UCSD-AML1 (cell line): ENCODE data around the gene TTYH3.
"Not testable (repeated sequence)": the region's sequence is repeated elsewhere in the genome, so short reads cannot be mapped to it uniquely, and the experiment has no call there.

Source experiments
- DNase-seq: peaks from one replicate; lab custom pipeline; 2025; ENCODE audit not compliant: unreplicated experiment; lab: John Stamatoyannopoulos, UW

Gene TTYH3, protein sequence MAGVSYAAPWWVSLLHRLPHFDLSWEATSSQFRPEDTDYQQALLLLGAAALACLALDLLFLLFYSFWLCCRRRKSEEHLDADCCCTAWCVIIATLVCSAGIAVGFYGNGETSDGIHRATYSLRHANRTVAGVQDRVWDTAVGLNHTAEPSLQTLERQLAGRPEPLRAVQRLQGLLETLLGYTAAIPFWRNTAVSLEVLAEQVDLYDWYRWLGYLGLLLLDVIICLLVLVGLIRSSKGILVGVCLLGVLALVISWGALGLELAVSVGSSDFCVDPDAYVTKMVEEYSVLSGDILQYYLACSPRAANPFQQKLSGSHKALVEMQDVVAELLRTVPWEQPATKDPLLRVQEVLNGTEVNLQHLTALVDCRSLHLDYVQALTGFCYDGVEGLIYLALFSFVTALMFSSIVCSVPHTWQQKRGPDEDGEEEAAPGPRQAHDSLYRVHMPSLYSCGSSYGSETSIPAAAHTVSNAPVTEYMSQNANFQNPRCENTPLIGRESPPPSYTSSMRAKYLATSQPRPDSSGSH

DNA sequence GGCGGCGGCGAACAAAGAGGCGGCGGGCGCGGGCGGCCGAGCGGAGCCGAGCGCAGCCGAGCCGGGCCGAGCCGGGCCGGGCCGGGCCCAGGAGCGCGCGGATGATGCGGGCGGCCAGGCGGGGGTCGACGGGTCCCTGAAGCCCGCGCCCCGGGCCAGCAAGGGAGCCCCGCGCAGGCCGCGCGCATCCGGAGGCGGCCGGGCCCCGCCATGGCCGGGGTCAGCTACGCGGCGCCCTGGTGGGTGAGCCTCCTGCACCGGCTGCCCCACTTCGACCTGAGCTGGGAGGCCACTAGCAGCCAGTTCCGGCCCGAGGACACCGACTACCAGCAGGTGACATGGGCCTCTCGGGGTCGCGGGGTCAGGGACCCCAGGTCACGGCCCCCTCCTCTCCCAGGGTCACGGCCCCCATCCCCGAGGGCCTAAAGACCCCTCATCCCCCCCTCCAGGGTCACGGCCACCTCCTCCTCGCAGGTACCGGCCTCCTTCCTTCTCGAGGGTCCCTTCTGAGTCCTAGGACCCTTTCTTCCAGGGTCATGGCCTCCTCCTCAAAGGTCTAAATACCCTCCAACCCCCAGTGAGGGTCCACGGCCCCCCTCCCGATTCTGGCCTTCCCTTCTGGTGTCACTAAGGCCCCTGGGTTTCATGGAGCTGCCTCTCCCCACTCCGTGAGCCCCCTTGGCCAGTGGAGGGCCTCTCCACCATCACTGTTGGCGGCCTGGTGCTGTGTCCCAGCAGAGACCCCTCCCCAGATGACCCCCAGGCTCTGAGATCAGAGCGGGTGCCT is at the start of gene TTYH3:
Gene TTYH3, plus strand, starts transcription at position 41 of the 787 bp plus-strand sequence. Its CDS starts 170 bp downstream, at position 211.
- DNase-seq, result no peak

DNA sequence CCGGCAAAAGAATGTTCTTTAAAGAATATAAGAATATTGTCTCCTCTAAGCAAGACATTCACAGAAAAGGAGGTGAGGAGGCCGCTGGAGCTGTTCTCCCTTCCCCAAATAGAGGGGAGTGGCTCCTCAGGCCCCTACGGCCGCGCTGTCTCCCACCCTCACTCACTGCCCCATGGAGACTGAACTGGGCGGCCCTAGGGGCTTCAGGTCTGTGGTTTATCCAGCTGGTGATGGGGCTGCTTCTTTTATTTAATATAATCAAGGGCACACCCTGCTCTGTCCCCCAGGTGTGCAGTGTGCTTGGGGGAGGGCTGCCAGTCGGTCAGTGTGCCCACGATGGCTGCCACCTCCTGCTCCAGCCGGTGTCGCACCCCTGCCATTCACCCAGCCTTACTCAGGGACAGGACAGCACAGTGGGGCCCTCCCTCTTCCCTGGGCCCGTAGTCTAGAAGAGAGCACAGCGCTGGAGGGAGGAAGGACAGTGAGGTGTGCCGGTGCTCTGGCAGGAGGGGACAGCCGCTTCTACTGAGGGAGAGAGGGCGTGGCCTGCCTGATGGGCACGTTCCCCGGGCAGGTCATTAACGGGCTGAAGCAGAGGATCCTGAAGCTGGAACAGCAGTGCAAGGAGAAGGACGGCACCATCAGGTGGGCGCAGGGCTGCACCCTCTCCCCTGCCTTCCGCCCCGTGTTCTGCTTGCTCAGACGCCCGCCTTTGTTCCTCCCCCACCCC is 49.6 kb upstream of the TTYH3 start:
- DNase-seq, result no peak

DNA sequence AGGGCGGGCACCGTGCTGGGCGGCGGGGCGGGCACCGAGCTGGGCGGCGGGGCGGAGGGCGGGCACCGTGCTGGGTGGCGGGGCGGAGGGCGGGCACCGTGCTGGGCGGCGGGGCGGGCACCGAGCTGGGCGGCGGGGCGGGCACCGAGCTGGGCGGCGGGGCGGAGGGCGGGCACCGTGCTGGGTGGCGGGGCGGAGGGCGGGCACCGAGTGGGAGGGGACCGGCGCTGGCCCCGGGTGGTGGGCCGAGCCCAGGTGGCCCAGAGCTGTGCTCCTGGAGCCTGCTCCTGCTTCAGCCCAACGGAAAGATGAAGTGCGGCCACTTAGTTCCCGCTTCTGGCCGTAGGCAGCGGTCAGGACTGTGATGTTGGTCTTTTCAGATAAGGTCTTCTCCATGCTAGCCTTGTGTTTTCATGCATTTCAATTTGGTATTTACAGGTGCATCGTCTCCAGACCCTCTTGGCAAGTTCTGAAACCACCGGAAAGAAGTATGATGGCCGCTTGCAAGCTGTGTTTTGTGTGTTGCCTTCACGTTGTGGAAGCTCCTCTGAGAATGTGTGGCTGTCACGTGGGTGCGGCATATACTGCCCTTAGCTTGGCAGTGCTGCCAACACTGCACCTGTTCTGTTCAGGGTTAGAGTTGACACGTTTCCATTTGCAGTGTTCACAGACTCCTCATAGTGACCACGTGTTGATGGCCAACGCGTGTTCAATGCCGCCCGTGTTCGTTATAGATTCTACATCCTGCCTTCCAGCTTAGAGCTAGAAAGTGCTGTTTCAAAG is 47.8 kb upstream of the TTYH3 start:
- DNase-seq, result no peak

DNA sequence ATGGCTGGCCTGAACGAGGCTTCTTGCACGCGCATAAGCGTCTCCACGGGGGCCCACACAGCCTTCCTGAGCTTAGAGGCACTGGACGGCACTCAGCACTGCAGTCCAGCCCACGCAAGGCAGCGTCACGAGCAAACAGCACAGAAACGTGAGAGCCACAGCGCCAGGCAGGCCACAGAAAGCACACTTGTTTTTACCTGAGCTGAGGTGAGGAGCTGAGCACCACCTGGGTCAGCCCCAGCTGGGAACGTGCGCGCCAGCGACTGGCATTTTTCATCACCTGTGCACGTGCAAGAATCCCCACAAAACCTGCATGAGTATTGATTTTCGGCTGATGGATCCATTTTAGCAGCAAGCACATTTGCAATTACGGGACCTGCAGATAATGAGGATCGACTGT is 46.3 kb upstream of the TTYH3 start:
- no peak for DNase-seq

DNA sequence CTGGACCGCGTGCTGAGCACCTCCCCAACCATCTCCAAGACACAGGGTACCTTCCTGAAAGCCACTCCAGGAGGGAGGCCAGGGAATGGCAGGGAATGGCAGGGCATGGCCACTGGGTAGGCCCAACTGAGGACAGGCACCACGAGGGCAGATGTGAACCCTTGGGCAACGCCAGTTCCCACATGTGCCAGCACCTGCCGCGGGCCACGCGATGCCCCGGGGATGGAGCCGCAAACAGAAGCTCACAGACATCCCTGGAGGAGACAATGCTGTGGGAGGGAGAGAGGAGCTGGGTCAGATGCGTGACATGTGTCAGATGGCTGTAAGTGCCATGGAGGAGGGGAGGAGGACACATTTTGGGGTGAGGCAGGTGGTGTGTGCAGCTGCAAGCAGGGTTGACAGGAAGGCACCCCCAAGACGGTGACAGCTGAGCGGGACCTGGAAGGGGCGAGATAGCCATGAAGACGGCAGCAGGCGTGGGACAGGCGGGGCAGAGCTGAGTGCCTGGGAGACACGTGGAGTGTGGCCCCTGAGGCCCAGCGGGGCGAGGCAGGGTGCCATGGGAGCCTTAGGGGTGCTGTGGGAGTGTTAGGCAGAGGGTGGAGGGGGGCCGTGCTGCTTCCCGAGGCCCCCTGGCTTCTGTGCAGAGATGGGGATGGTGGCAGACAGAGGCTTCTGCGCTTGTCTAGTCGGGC is 45.3 kb upstream of the TTYH3 start:
- no peak for DNase-seq

DNA sequence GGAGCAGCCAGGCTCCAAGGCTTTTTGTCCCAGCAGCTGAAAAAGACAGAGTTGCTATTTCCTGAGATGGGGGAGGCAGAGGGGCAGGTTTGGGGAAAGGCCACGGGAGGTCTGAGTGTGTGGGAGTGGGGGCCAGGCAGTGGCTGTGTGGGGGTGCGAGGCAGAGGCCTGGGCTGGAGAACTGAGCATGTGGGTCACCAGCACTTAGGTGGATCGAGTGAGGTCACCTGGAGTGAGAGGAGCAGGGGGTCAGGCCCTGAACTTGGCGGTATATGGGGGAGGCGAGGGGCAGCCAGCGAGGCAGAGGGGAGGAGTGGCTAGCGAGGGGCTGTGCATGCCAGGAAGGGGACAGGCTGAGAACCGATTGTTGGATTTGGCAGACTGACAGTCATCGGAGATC is 44.7 kb upstream of the TTYH3 start:
- no peak for DNase-seq

DNA sequence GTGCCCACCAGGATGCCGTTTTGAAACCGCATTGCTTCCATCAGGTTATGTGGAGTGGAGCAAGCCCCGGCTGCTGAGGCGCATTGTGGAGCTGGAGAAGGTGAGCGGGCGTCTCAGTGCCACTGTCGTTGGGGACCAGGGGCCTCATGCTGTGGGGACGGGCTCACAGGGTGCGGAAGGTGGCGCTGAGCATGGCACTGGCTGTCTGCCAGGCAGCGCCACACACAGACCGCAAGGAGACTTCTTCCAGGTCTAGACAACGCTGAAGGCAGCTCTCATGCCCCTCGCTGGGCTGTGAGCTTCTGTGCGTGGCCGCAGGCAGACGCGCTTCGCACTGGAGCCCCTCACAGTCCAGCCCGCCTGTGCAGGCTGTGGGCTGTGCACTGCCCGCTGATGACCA is 44.0 kb upstream of the TTYH3 start:
- no peak for DNase-seq

DNA sequence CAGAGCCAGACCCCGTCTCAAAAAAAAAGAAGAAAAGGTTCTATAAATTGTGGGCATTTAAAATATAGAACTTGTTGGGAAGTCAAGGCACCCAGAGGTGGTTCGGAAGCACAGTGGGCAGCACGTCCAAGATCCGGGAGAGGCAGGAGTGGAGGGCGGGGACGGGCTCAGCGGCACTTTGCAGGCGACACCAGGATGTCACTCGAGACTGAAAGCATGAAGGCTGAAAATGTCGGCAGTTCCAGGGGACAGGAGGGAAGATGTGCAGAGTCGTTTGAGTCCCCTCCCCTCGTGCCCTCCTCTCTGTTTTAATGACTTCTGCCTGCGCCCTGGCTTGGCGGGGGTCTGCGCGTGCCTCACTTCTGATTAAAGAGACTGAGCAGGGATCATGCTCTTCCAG is 42.4 kb upstream of the TTYH3 start:
- DNase-seq, result no peak

DNA sequence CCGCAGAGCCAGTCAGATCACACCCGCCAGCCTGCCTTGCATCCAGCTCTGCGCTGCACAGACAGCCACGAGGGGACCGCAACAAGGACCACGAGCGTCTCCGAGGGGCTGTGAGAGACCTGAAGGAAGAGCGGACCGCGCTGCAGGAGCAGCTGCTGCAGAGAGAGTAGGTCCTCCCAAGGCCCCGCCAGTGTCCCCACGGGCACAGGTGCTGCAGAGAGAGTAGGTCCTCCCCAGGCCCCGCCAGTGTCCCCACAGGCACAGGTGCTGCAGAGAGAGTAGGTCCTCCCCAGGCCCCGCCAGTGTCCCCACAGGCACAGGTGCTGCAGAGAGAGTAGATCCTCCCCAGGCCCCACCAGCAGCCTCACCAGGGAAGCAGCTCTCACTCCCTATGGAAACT is 41.8 kb upstream of the TTYH3 start:
- not testable (repeated sequence) for DNase-seq

DNA sequence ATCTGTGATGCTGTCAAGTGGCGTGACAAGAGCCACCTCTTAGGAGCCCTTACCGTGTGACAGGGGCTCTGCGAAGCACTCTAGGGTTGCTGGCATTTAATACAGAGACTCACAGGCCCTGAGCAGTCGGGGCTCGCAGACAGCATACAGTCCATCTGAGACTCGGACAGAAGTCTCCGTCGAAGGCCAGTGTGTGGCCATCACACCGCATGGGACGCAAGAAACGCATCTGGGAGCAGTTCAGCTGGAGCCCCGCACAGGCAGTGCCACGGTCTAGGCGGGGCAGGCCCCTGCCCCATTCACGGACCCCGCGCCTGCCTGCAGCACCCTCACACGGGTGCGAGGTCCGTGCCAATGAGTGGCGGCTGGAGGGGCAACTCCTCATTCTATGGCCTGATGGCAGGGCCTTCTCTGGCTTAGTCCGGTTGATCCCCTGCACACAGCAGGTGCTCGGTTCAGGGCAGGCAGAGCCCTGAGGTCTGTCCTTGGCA is 39.4 kb upstream of the TTYH3 start:
- no peak for DNase-seq

DNA sequence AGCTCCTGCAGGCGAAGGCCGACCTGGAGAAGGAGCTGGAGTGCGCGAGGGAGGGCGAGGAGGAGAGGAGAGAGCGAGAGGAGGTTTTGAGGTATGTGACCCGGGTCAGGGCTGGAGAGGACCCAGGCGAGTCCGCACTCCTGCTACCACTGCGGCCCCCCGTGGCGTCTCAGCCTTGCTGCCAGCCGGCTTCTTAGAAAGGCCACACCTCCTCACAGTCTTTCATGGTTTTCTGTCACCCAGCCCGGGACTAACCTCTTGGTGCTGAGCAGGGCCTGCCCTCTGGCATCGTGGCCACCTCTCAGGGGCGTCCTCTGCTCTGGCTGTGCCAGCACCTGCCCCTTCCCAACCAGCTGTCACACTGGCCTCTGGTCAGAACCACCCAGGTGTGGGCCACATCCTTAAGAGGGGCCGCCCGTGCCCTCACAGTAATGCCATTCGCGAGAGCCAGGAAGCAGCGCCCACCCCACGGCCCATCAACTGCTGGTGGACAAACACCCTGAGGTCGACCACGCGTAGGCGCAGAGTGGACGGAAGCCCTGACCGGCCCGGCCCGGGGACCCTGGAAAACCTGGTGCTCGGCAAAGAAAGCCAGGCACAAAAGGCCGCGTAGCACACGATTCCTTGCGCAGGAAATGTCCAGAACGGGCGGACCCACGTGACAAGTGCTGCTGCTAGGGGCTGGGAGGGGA is 38.6 kb upstream of the TTYH3 start:
- DNase-seq, result no peak

DNA sequence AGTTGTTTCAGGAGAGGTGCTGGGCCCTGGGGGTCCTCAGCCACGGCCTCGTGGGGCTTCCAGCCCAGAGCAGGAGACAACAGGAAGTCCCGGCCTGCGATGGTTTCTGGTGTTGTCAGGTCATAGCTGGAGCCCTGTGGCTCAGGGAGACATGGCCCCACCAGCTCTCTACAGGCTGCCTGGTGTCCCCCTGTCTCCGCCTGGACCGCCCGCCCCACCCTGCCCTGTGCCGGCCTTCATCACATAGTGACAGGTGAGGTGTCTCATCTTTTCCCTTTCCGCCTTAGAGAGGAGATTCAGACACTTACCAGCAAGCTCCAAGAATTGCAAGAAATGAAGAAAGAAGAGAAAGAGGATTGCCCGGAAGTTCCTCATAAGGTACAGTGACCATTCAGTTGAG is 37.2 kb upstream of the TTYH3 start:
- DNase-seq, result no peak

DNA sequence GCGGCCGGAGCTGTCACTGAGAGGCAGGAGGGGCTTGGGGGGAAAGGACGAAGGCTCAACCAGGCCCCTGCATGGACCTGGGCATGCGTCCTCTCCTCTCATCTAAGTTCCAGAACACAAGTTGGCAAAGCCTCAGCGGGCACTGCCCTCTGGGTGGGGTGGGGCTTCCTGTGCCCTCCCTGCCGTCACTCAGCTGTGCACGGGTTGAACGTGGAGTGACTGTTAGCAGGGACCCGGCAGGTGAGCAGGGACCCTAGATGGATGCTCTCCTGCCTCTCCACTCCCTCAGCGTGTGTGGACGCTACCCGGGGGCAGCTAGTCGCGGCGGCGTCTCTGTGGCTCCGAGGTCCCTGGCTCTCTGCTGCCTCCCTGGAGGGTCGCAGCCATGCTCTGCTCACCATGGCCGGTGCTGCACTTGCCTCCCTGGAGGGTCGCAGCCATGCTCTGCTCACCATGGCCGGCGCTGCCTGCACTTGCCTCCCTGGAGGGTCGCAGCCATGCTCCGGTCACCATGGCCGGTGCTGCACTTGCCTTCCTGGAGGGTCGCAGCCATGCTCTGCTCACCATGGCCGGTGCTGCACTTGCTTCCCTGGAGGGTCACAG is 36.4 kb upstream of the TTYH3 start:
- no peak for DNase-seq

DNA sequence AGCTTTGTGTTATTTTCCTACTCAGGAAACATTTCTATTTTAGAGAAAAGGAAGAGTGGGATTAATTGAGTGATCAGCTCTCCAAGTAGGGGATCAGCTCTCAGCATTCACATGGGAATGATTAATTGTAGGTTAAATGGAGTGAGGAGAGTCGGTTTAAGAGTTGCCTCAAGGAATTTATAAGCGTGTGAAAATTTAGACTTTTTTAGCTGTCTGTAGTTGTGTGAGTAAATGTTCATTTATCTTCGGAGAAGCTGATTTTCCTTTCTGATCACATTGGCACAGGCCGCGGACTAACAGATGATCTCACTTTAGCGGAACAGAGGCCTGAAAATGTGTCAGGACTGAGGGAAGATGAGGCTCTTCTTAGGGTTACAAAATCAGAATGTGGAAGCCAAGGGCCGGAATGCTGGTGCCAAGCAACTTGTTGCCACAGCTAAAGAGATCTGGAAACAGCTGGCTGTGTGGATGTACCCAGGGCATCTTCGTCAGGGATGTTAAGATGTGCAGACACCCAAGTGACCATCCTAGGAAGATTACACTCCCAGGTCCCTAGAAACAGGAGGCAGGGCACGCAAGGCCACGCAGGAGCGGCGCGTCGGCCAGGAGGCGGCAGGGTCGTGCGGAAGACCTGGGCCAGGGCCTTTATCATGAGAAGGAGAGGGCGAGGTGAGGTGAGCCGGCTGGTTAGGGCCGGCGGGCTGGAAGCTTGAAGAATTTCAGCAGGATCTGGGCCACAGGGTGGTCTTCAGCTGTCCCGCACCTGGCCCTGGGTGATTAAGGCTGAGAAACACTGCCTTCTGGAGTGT is 35.1 kb upstream of the TTYH3 start:
- DNase-seq, result no peak

DNA sequence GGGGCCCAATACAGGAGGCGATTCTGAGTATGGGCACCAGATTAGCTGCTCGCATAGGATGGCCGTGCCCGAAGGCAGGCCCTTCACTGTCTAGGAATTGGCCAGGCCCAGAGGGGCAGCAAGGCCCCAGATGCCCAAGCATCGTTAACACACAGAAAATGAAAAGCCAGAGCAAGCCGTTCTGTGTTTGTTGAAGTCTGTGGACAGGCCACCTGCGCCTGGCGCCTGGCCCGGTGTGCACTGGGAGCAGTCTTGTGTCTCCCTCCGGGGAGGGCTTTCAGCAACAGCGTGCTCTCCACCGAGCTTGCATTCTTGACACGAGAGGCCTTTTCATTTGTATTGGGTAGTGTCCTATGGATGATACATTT is 34.5 kb upstream of the TTYH3 start:
- no peak for DNase-seq

DNA sequence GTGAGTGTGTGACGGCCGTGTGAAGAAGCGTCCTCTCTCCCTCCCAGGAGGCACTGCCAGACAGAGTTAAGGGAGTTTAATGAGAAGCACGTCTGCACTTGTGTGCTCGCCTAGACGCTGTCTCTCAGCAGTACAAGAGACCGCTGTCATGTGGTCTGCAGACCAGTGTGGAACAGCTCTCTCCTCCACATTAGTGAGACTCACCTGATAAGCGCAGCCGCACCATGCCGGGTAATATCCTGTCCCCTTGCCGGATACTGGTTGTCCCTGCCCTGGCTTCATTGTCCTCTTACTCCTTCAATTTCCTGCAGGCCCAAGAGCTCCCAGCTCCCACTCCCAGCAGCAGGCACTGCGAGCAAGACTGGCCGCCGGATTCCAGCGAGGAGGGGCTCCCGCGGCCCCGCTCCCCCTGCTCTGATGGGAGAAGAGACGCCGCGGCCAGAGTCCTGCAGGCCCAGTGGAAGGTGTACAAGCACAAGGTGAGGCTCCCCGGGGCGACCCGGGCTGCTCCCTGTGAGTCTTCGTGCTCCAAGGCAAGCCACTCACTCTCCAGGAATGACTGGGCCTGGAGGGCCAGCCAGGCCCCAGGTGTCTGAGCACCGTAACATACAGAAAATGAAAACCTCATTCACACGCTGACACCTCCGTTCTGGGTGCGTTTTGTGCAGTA is 33.5 kb upstream of the TTYH3 start:
- no peak for DNase-seq

DNA sequence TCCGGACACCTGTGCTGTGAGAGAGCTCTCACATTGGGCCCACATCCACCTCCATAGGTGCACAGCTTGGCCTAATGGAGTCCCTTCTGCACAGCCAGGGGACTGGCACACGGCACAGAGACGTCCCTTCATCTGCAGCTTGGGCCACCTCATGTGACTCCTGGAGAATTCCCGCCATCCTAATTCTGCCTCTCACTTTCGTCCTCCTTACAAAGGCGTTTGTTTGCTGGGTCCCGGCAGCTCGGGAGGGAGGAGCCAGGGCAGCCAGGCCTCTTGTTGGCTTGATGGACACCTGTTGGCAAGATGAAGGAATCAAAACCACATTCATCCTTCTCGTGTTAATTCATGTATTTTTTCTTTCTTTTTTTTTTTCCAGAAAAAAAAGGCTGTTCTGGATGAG is 30.7 kb upstream of the TTYH3 start:
- DNase-seq, result no peak

DNA sequence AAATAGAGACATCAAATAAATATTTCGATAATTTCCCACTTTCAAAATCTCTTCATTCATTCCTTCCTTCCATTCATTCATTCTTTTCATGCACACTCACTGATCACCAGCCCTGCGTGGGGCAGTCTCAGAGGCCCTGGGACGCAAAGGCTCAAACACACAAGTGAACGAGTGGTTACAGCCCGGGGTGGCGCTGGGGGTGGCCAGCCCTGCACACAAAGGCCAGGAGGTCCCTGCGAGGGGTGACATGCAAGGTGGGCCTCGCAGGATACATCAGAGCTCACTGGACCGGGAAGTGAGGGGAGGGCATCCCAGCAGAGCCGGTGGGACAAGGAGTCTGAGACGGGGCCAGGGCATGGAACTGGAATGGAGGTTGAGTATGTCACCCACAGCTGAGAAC is 29.9 kb upstream of the TTYH3 start:
- no peak for DNase-seq
